Activated CD4-positive, alpha-beta T cell treated with anti-CD3 and anti-CD28 coated beads, Interleukin-2, amount 50 U/mL, for 1 hour (primary cell): ENCODE data around the gene PVR.
"Not testable (repeated sequence)": the region's sequence is repeated elsewhere in the genome, so short reads cannot be mapped to it uniquely, and the experiment has no call there.

ENCODE experiments used
- DNase-seq: peaks from one replicate; pipeline ENCODE4 v3.0.0-alpha.2; 2020

Gene PVR

GRCh38 chr19:44620667-44621066, 23.0 kb upstream of the PVR start:
- DNase-seq = no peak

DNA sequence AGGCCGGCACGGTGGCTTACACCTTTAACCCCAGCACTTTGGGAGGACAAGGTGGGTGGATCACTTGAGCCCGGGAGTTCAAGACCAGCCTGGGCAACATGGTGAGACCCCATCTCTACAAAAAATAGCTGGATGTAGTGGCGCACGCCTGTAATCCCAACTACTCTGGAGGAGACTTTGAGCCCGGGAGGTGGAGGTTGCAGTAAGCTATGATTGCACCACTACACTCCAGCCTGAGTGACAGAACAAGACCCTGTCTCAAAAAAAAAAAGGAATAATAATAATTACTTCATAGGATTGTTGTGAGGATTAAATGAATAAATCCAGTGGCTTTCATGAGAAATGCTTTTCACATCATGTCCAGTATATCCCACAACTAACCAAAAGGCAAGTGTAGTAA, 22.3 kb upstream of the PVR start:
- no peak for DNase-seq

DNA sequence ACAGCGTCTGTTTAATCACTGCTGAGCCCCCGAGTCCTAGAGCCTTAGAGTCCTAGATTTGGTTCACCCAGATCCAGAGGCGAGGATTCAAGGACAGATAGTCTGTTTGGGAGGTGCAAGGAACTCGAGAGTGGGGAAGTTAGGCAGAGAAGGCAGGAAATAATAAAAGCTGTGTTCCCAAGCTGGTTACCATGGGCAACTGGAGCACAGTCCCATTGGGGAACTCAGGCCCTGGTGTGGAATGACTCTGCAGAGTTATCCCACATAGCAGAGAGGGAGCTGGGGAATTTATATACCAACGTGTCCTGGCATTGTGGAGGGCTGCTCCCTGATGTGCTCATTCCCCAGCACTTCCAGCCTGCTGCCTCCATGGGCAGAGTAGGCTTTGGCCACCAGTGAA, 20.6 kb upstream of the PVR start:
- no peak for DNase-seq

DNA sequence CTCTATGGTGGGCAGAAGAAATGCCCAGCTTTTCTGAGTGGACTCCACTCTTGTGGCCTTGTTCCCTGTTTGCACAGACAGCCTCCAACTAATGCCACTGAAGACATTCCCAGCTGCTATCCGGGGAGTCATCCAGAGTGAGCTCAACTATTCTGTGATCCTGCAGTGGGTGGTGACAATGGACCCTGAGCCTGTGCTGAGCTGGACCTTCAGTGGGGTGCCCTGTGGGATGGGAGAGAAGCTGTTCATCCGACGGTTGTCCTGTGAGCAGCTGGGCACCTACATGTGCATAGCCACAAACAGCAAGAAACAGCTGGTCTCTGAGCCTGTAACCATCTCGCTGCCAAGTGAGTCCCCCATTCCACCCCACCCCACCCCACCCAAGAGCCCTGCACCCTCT, 20.1 kb upstream of the PVR start:
- DNase-seq = no peak

GRCh38 chr19:44624840-44625354, 18.8 kb upstream of the PVR start:
- no peak for DNase-seq

- DNase-seq = not testable (repeated sequence)
These were observed 18.1 kb upstream of the PVR start for GRCh38 chr19:44625637-44626036.

GRCh38 chr19:44626048-44626624, 17.6 kb upstream of the PVR start:
- DNase-seq = no peak

DNA sequence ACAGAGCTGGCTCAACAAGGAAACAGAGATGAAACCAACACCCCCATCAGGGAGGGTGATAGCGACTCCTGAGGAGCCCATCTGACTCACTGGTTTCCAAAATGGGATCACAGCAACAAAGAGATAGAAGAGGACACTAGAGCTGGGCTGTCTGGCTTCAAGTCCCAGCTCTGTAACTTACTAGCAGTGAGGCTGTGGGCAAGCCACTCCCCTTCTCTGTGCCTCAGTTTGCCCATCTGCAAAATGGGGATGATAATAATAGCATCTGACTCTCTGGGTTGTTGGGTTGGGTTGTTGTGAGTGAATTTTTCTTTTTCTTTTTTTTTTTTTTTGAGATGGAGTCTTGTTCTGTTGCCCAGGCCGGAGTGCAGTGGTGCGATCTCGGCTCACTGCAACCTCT, 16.1 kb upstream of the PVR start:
- no peak for DNase-seq

- no peak for DNase-seq
These were observed 14.9 kb upstream of the PVR start for GRCh38 chr19:44628793-44629192.

GRCh38 chr19:44631611-44632010, 12.1 kb upstream of the PVR start:
- DNase-seq = not testable (repeated sequence)

- not testable (repeated sequence) for DNase-seq
These were observed 9.7 kb upstream of the PVR start for GRCh38 chr19:44634058-44634457.

GRCh38 chr19:44634785-44635184, 8.9 kb upstream of the PVR start:
- no peak for DNase-seq

DNA sequence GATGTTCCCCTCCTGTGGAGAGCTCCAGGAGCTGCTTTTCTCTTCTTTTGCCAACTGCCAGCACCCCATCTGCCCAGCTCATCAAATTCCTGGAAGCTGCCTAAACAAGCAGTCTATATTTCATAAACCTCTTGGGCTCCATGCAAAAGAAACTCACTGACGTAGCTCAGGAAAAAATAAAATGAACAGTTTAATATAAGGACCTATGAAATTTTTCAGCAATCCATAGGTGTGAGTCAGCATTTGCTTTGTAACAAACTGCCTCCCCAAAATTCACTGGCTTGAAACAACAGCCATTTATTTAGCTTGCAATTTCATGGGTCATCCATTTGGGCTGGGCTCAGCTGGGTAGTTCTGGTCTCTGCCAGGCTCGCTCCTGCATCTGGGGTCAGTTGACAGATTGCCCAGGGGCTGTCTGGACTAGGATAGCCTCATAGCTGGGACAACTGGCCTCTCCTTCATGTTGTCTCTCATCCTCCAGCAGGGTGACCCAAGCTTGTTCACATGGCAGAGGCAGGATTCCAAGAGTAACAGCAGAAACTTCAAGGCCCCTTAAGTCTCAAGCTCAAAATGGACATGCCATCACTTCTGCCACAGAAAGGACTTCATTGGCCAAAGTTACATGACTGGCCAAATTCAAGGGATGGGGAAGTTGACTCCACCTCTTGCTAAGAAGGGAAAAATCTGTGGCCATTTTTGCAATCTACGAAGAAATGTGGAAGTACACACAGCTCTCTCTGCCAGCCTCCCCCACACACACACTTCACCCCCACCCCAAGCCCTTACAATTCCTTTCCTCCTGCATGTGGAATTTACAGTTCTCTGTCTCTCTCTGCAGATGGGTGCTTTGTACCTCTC, 7.9 kb upstream of the PVR start:
- DNase-seq = no peak

- DNase-seq = no peak
These were observed 7.0 kb upstream of the PVR start for GRCh38 chr19:44636439-44637389.

GRCh38 chr19:44637390-44637764, 6.3 kb upstream of the PVR start:
- DNase-seq = no peak

DNA sequence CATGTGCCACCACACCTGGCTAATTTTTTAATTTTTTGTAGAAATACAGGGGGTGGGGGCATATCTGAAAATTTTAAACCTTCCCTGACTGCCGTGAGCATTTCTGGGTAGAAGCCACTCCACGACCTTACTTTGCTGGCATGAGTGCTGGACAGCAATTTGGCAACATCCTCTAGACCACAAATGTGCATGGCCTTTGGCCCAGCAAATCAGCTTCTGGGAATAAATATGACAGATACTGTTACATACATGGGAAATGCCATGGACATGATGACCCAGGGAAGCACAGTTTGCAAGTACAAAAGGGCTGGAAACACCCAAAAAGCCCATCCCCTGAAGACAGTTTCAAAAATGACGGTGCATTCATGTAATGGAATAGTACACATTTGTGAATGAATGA, 3.2 kb upstream of the PVR start:
- no peak for DNase-seq

GRCh38 chr19:44641501-44642265, 2.0 kb upstream of the PVR start:
- DNase-seq = no peak

DNA sequence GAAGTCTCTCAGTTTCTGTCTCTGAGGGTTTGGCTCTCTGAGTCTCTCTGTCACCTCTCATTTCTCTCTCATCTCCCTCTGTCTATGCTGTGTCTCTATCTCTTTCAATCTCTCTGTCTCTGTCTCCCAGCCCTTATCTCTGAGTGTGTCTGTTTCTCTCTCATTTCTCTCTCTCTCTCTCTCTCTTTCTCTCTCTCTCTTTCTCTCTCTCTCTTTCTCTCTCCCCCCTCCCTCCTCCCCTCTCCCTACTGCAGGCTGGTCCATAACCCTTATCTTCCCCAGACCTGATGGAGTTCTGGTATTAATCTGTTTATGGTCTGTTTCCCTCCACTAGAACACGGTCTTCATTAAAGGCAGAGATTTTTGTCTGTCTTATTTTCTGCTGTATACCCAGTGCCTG, 1.3 kb upstream of the PVR start:
- DNase-seq = no peak

DNA sequence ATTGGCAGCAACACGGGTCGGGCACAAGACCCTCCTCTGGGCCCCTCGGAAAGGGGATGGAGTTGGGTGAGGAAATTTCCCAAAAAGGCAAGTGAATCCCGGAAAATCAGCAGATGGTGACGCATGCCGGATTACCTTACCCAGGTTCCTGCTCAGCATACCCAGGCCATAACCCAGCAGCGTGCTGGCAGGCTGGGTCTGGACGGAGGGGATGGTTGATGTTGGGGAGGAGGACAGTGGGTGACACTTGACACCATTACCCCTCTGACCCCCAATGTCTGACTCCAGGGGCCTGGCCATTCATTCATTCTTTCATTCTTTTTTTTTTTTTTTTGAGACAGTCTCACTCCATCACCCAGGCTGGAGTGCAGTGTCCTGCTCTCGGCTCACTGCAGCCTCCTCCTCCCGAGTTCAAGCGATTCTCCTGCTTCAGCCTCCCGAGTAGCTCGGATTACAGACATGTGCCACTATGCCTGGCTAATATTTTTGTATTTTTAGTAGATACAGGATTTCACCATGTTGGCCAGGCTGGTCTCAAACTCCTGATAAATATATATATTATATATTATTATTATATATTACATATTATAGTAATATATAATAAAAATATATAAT, 799 bp downstream of the PVR start:
- no peak for DNase-seq

GRCh38 chr19:44645407-44646048, 1.8 kb downstream of the PVR start:
- no peak for DNase-seq

DNA sequence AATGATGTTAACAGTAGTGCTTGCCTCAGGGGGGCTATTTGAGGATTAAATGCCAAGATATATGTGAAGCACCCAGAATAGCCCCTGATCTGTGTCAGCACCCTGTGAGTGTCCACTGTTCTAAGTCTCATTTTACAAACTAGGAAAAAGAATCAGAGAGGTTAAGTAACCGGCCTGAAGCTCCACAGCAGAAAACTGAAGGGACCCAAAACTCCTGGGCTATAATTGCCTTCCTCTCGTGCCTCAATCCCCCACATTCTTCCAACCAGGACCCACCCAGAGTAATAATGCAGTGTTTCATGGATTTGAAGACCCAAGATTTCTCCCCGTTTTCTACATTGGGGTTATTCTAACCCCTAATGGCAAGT, 2.3 kb downstream of the PVR start:
- no peak for DNase-seq

GRCh38 chr19:44647144-44647543, 3.4 kb downstream of the PVR start:
- no peak for DNase-seq
